ENCODE data around the gene CDH23. TPM values are rescaled to one million over a fixed set of nuclear protein-coding genes. Genes with fewer than 3 reads are reported as not detected.
A peak's percentile ranks its signal among the peaks of the same experiment; 100 is the strongest.

CDH23 gene
- total RNA-seq, 2 donors from 2014 or later, result 28.5 to 58.7 TPM

DNA sequence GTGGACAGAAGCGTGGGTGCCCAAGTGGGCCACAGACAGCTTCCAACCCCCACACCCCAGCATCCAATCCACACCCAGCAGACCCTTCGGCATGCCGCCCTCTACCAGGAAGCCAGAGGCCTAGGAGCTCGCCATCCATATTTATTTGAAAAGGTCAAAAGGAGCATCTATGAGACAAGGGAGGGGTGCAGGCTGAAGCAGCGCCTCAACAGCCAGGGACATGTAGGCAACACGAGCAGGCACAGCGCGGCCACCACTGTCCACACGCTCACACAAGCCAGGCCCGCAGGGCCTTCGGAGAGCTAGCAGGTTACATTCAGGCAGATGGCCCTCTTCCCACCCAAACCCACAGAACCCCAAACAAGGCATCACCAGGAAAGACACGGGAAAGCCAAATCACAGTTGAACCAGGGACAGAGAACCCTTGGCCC, 419.7 kb downstream of the CDH23 start:
- intact Hi-C loops (cut with DNase I), result loop anchor here (10.0 kb wide), 1 partner anchor 432 kb away; no protein-coding TSS in a partner anchor
- no peak for DNase-seq
- H3K27ac ChIP-seq, result no peak overlapping the region
- no peak for ATAC-seq
- H3K4me3 ChIP-seq, result no peak overlapping the region
- H3K27me3 ChIP-seq, result no peaks in the 10 kb centered on the region
- WGBS, 2 donors, result 82 to 91% methylated on average over 4 to 12 of the region's 12 CpGs
- H3K9me3 ChIP-seq, result no peaks in the 10 kb centered on the region
- H3K36me3 ChIP-seq (replicated peaks in 1 of 2; ENCODE audit: insufficient read depth in 1 of 2, low read depth in 2 of 2), result peaks cover 21 to 30% of the 10 kb centered on the region in 2 donors
- H3K4me1 ChIP-seq, result peaks cover 15% of the 10 kb centered on the region
- TF ChIP-seq, protein P1, sequence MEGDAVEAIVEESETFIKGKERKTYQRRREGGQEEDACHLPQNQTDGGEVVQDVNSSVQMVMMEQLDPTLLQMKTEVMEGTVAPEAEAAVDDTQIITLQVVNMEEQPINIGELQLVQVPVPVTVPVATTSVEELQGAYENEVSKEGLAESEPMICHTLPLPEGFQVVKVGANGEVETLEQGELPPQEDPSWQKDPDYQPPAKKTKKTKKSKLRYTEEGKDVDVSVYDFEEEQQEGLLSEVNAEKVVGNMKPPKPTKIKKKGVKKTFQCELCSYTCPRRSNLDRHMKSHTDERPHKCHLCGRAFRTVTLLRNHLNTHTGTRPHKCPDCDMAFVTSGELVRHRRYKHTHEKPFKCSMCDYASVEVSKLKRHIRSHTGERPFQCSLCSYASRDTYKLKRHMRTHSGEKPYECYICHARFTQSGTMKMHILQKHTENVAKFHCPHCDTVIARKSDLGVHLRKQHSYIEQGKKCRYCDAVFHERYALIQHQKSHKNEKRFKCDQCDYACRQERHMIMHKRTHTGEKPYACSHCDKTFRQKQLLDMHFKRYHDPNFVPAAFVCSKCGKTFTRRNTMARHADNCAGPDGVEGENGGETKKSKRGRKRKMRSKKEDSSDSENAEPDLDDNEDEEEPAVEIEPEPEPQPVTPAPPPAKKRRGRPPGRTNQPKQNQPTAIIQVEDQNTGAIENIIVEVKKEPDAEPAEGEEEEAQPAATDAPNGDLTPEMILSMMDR (IDR thresholded peaks at IDR 0.05), result no peak
- no peak for TF ChIP-seq POLR2A (IDR thresholded peaks at IDR 0.05)

DNA sequence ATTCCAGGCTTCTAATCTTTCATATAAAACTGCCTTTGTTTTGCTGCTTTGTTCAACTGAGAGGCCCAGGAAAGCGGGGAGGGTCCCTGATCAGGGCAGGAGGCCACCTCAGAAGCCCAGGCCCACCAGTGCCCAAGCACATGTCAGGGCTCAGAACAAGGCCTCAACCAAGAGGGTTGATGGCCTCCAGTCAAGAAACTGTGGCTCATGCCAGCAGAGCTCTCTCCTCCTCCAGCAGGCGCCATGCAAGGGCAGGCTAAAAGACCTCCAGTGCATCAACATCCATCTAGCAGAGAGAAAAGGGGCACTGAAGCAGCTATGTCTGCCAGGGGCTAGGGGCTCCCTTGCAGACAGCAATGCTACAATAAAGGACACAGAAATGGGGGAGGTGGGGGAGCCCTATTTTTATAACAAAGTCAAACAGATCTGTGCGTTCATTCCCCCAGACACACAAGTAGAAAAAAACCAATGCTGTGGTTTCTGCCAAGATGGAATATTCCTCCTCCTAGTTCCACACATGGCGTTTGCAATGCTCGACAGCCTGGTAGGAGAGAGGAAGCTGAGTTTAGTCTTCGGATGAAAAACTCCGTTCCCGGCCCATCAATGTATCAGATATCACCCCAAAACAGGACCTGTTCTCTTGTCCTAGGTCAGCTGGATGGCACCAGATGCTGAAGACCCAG, 420.4 kb downstream of the CDH23 start:
- Histone ChIP-seq H3K9me3 (no peaks in the 10 kb centered on the region), H3K27ac (no peak overlapping the region), H3K27me3 (no peaks in the 10 kb centered on the region), H3K4me1 (peaks cover 13% of the 10 kb centered on the region), H3K36me3 (replicated peaks in 1 of 2; ENCODE audit: insufficient read depth in 1 of 2, low read depth in 2 of 2) (peaks cover 21 to 35% of the 10 kb centered on the region in 2 donors), H3K4me3 (no peak overlapping the region)
- intact Hi-C loops (cut with DNase I), result loop anchor here (10.0 kb wide), 1 partner anchor 432 kb away; no protein-coding TSS in a partner anchor
- DNase-seq (no peak), ATAC-seq (no peak)
- TF ChIP-seq, protein P1 (IDR thresholded peaks at IDR 0.05), result no peak
- TF ChIP-seq POLR2A (IDR thresholded peaks at IDR 0.05), result no peak
- 78 to 83% methylated on average over 7 to 8 of the region's 8 CpGs for WGBS, 2 donors

DNA sequence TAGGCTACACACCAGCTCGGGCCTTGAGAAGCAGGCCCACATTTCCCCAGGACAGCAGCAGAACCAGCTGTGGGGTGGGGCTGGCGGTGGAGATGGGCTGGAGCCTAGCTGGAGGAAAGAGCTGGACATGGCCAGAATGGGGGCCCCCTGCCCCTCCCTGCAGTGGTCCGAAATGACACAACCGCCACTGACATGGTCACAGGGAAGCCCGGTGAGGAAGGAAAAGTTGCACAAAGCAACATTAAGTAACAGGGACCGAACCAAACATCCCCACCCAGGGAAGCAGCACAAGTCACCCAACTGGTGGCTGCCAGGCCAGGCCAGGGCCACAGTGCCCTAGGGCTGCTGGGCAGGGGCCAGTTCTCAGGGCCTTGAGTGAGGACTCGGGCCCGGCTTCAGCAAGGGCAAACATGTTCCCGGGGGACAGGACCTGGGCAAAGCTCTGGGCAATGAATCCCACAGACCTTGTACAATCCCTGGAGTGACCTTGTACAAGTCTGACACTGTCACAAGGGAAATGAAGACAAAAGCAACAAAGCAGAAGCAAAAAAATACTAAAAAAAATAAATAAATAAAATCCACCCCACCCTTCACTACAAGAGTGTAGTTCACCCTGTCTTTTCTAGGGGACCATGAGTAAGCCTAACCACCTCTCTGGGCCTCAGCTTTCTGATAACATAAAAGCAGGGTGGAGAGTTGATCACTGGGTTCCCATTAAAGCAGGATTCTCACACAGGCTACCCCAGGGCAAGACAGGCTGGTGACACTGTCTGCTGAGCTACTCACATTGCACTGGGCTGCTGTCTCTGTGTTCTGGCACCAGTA, 421.3 kb downstream of the CDH23 start:
- H3K36me3 ChIP-seq (replicated peaks in 1 of 2; ENCODE audit: insufficient read depth in 1 of 2, low read depth in 2 of 2), result peaks cover 21 to 37% of the 10 kb centered on the region in 2 donors

DNA sequence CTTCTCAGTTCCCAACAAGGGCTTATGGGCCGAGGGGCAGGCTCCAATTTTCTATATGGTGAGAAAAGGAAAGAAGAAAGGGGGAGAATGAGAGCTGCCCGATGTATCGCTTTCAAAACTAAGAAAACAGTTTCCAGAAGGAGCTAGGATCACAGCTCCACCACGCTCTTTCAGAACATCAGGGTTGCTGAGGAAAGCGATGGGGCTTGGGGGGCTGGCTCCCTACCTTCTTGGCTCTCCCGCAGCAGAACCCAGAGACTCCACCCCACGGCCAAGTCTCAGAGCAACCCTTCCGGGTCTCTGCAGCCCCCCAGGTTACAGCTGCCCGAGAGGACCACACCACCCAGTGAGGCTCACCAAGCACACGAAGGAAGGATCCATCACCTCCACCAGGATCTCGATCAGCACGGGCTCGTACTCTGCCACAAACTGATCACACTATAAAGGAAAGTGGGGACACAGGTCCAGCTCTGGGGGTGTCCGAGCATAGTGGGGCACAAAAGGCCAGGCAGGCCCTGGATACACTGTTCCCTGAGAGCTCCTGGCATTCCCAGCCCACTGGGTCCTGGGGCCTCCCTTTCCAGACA, 422.0 kb downstream of the CDH23 start:
- no peak for TF ChIP-seq POLR2A (IDR thresholded peaks at IDR 0.05)
- TF ChIP-seq, protein P1 (IDR thresholded peaks at IDR 0.05), result no peak
- H3K27ac ChIP-seq, result no peak overlapping the region
- H3K4me3 ChIP-seq, result no peak overlapping the region
- H3K9me3 ChIP-seq, result no peaks in the 10 kb centered on the region
- intact Hi-C loops (cut with DNase I), result loop anchor here (10.0 kb wide), 1 partner anchor 434 kb away; no protein-coding TSS in a partner anchor
- 86 to 90% methylated on average over 14 of the region's 14 CpGs for WGBS, 2 donors
- no peak for DNase-seq
- H3K4me1 ChIP-seq, result no peaks in the 10 kb centered on the region
- no peak for ATAC-seq
- H3K27me3 ChIP-seq, result no peaks in the 10 kb centered on the region
- H3K36me3 ChIP-seq (replicated peaks in 1 of 2; ENCODE audit: insufficient read depth in 1 of 2, low read depth in 2 of 2), result peaks cover 21 to 41% of the 10 kb centered on the region in 2 donors

More for the DNA sequence above, 421.3 kb downstream of the CDH23 start:
- no peak for TF ChIP-seq POLR2A (IDR thresholded peaks at IDR 0.05)
- TF ChIP-seq, protein P1 (IDR thresholded peaks at IDR 0.05), result no peak
- no peak overlapping the region for H3K4me3 ChIP-seq
- peak in 1 of 4 donors; percentile 44 for DNase-seq
- peaks cover 3% of the 10 kb centered on the region for H3K4me1 ChIP-seq
- intact Hi-C loops (cut with DNase I), result loop anchor here (10.0 kb wide), 1 partner anchor 433 kb away; no protein-coding TSS in a partner anchor
- H3K9me3 ChIP-seq, result no peaks in the 10 kb centered on the region
- no peak overlapping the region for H3K27ac ChIP-seq
- WGBS, 2 donors, result 46 to 55% methylated on average over 6 to 9 of the region's 9 CpGs
- no peak for ATAC-seq
- H3K27me3 ChIP-seq, result no peaks in the 10 kb centered on the region
